IMR-90 (cell line): Measurements from ENCODE around the gene CTPS1.

ENCODE experiments used
- CTCF ChIP-seq: conservative IDR thresholded peaks from 2 replicates; pipeline ENCODE4 v1.5.1; 2012; ENCODE audit warnings: mild to moderate bottlenecking, low read depth, low read length, improper control_type of control experiment
- MXI1 ChIP-seq: IDR thresholded peaks from 2 replicates; pipeline ENCODE4 v1.6.1; 2012; ENCODE audit warnings: low read depth, mild to moderate bottlenecking, low read length, moderate library complexity, borderline replicate concordance
- NFE2L2 ChIP-seq: fragments of 150-350 bp; IDR thresholded peaks from 2 replicates; pipeline ENCODE4 v1.6.1; 2016; ENCODE audit warnings: low read depth, mild to moderate bottlenecking, low read length
- POLR2A ChIP-seq: IDR thresholded peaks from 2 replicates; pipeline ENCODE4 v1.6.1; 2012; ENCODE audit warnings: mild to moderate bottlenecking, low read depth, low read length

- TF ChIP-seq POLR2A (no peak), CTCF (no peak), MXI1 (no peak), NFE2L2 (no peak)
Measured at GRCh38 chr1:41037116-41037903, 57.8 kb downstream of the CTPS1 start.
